GM10847 (cell line): Measurements from ENCODE around the gene FAM25C.
"Not testable (repeated sequence)": the region's sequence is repeated elsewhere in the genome, so short reads cannot be mapped to it uniquely, and the experiment has no call there.

Source experiments
- POLR2A ChIP-seq: IDR thresholded peaks from 2 replicates; pipeline ENCODE4 v1.6.1; 2011; ENCODE audit not compliant: insufficient read length; ENCODE audit errors: extremely low read depth

The FAM25C gene

DNA sequence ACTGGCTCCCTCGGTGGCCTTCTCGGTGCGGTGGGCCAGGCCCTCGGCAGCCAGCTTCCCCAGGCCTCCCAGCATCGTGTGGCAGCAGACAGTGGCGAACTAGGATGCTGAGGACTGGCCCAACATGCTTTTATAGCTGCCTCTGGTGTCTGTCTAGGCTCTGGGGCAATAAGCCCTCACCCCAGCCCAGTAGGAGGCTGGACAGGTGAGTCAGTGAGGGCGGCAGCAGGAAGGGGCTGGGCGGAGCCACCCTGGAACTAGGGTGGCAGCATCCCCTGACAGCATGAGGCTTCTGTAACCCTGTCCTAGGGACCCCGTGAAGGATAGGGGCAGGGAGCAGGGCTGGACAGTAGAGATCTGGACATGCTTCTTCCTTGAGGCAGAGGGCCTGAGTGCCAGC, at the start of gene FAM25C:
TSS of gene FAM25C (minus strand) at position 101 of the 400 bp plus-strand sequence. CDS start at position 75, 26 bp downstream.
- not testable (repeated sequence) for TF ChIP-seq POLR2A
